ENCODE measurements around the gene YARS2. TPM values are rescaled to one million over a fixed set of nuclear protein-coding genes. Genes with fewer than 3 reads are reported as not detected.

Gene YARS2
- total and polyA plus RNA-seq, 2 of the 13 experiments (the other 11 are each of a cell fraction or from before 2014, with no cell fraction given): 17.9 to 39.6 TPM

- TF ChIP-seq HIC2 (CRISPR knock-in tag; IDR thresholded peaks at IDR 0.05; ENCODE audit: low read depth): no peak
- no peak for TF ChIP-seq ADNP (CRISPR knock-in tag; IDR thresholded peaks at IDR 0.05)
- no peak for TF ChIP-seq HNF4G (IDR thresholded peaks at IDR 0.05; ENCODE audit: borderline replicate concordance, low read depth, low read length)
- TF ChIP-seq HNF4G (CRISPR knock-in tag; IDR thresholded peaks at IDR 0.05; ENCODE audit: borderline replicate concordance, low read depth): no peak
- no peak for TF ChIP-seq RFX3 (CRISPR knock-in tag; IDR thresholded peaks at IDR 0.05)
- TF ChIP-seq PITX1 (CRISPR knock-in tag; IDR thresholded peaks at IDR 0.05): no peak
Measured at GRCh38 chr12:32705783-32706182, 49.9 kb downstream of the YARS2 start (continued).

GRCh38 chr12:32702946-32703345 lies 52.8 kb downstream of the YARS2 start:
- in situ Hi-C loops (cut with HindIII; ENCODE audit: extremely low pct_ligation_motif_present, low pct_unique_long_range_greater_than_20kb): no loop called here
- no TSS peak for BruUV-seq (replicated peaks)
- POLR2A ChIA-PET: no interaction called here
- H3K9me3 ChIP-seq (ENCODE audit: low read length): no peaks in the 10 kb centered on the region
- CTCF ChIA-PET (ENCODE audit: low intra/inter-chr PET ratio, low total read pairs): no interaction called here
- H3K27ac ChIP-seq (ENCODE audit: extremely low read length, insufficient read depth, low read length): no peak overlapping the region
- WGBS (ENCODE audit: low lambda C conversion rate): 92% methylated on average over 1 of the region's 1 CpG
- H3K9ac ChIP-seq (ENCODE audit: insufficient read depth, low read depth, low read length): no peak overlapping the region
- H2AFZ ChIP-seq (ENCODE audit: low read length): no peak overlapping the region
- no peaks in the 10 kb centered on the region for H3K27me3 ChIP-seq (ENCODE audit: control insufficient read depth in 1 of 2, insufficient read depth in 2 of 2, low read length in 2 of 2)
- no peak overlapping the region for H3K4me3 ChIP-seq (replicated peaks in 1 of 3; ENCODE audit: insufficient read depth in 1 of 3, low read depth in 2 of 3, low read length in 3 of 3)
- FAIRE-seq: no peak
- ATAC-seq: no peak
- DNase-seq (ENCODE audit: low spot score): no peak
- no peak overlapping the region for H3K4me2 ChIP-seq (ENCODE audit: low read depth, low read length)
- H4K20me1 ChIP-seq (ENCODE audit: insufficient read depth, low read length): 0 out of 2 replicates have a peak, but pooled peaks cover 7% of the 10 kb centered on the region
- H3K4me1 ChIP-seq (ENCODE audit: insufficient read depth, low read length): no peaks in the 10 kb centered on the region
- intact Hi-C loops (cut with micrococcal nuclease; ENCODE audit: unreplicated experiment): no loop called here
- peaks cover 13% of the 10 kb centered on the region for H3K79me2 ChIP-seq (ENCODE audit: insufficient read depth, low read length)
- H3K36me3 ChIP-seq (replicated peaks in 1 of 2; ENCODE audit: control insufficient read depth in 1 of 2, insufficient read depth in 2 of 2, low read length in 2 of 2): peaks cover 0 to 29% of the 10 kb centered on the region in 2 experiments; a peak in 4 of 5 replicates
- TF ChIP-seq GFI1 (CRISPR knock-in tag; IDR thresholded peaks at IDR 0.05; ENCODE audit: borderline replicate concordance) (no peak), ZNF138 (CRISPR knock-in tag; IDR thresholded peaks at IDR 0.05; ENCODE audit: low read depth) (no peak), ZNF704 (CRISPR knock-in tag; IDR thresholded peaks at IDR 0.05; ENCODE audit: borderline replicate concordance) (no peak), PHB2 (IDR thresholded peaks at IDR 0.05; ENCODE audit: partially characterized antibody) (no peak), EZH2 (conservative IDR thresholded peaks at IDR 0.05; ENCODE audit: low read depth, low read length) (no peak), NR2F1 (CRISPR knock-in tag; IDR thresholded peaks at IDR 0.05) (no peak), KDM1A (CRISPR knock-in tag; IDR thresholded peaks at IDR 0.05) (no peak), ZNF180 (CRISPR knock-in tag; IDR thresholded peaks at IDR 0.05; ENCODE audit: borderline replicate concordance, low read depth) (no peak), RERE (CRISPR knock-in tag; IDR thresholded peaks at IDR 0.05; ENCODE audit: low read depth) (no peak), SIN3A (IDR thresholded peaks at IDR 0.05; ENCODE audit: borderline replicate concordance, low read depth, low read length) (no peak), MATR3 (CRISPR knock-in tag; IDR thresholded peaks at IDR 0.05) (no peak)

Measured in HepG2 (cell line).